Measurements from ENCODE around the gene OBP2A.

The OBP2A gene

DNA sequence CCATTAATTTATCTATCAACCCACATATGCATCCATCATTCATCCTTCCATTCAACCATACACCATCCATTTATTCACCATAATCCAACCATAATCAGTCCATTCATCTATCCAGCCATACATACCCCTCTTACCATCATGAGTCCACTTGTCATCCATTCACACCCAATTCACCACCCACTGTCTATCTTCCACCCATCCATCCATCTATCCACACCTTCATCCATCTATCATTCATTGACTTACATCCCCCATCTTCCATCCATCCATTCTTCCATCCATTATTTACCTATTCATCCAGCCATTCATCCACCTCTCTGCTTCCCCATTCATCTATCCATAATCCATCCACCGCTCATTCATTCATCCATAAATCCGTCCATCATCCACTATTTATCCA, 33.4 kb downstream of the OBP2A start:
- Histone ChIP-seq H3K9ac (no peak overlapping the region), H3K36me3 (ENCODE audit: control insufficient read depth, insufficient read depth, low read length) (no peaks in the 10 kb centered on the region), H3K27ac (no peak overlapping the region), H3K9me3 (ENCODE audit: control insufficient read depth, low read length) (no peaks in the 10 kb centered on the region), H2AFZ (no peak overlapping the region), H3K4me2 (ENCODE audit: low read length) (no peak overlapping the region), H3K4me3 (ENCODE audit: low read depth, low read length) (no peak overlapping the region), H3K4me1 (no peaks in the 10 kb centered on the region), H3K27me3 (ENCODE audit: control insufficient read depth, insufficient read depth, low read length) (no peaks in the 10 kb centered on the region), H3K79me2 (no peaks in the 10 kb centered on the region)
- TF ChIP-seq, protein P1, sequence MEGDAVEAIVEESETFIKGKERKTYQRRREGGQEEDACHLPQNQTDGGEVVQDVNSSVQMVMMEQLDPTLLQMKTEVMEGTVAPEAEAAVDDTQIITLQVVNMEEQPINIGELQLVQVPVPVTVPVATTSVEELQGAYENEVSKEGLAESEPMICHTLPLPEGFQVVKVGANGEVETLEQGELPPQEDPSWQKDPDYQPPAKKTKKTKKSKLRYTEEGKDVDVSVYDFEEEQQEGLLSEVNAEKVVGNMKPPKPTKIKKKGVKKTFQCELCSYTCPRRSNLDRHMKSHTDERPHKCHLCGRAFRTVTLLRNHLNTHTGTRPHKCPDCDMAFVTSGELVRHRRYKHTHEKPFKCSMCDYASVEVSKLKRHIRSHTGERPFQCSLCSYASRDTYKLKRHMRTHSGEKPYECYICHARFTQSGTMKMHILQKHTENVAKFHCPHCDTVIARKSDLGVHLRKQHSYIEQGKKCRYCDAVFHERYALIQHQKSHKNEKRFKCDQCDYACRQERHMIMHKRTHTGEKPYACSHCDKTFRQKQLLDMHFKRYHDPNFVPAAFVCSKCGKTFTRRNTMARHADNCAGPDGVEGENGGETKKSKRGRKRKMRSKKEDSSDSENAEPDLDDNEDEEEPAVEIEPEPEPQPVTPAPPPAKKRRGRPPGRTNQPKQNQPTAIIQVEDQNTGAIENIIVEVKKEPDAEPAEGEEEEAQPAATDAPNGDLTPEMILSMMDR (IDR thresholded peaks at IDR 0.05), result no peak

- H3K9ac ChIP-seq, result no peak overlapping the region
- no peaks in the 10 kb centered on the region for H3K36me3 ChIP-seq (ENCODE audit: control insufficient read depth, insufficient read depth, low read length)
- H3K79me2 ChIP-seq, result no peaks in the 10 kb centered on the region
- no peaks in the 10 kb centered on the region for H3K27me3 ChIP-seq (ENCODE audit: control insufficient read depth, insufficient read depth, low read length)
- no peak overlapping the region for H3K4me3 ChIP-seq (ENCODE audit: low read depth, low read length)
- no peak overlapping the region for H3K4me2 ChIP-seq (ENCODE audit: low read length)
- H3K4me1 ChIP-seq, result no peaks in the 10 kb centered on the region
- no peak overlapping the region for H2AFZ ChIP-seq
- H3K9me3 ChIP-seq (ENCODE audit: control insufficient read depth, low read length), result no peaks in the 10 kb centered on the region
- H3K27ac ChIP-seq, result no peak overlapping the region
- TF ChIP-seq, protein P1 (IDR thresholded peaks at IDR 0.05), result no peak
These were observed 34.1 kb downstream of the OBP2A start for GRCh38 chr9:135579889-135580660.

DNA sequence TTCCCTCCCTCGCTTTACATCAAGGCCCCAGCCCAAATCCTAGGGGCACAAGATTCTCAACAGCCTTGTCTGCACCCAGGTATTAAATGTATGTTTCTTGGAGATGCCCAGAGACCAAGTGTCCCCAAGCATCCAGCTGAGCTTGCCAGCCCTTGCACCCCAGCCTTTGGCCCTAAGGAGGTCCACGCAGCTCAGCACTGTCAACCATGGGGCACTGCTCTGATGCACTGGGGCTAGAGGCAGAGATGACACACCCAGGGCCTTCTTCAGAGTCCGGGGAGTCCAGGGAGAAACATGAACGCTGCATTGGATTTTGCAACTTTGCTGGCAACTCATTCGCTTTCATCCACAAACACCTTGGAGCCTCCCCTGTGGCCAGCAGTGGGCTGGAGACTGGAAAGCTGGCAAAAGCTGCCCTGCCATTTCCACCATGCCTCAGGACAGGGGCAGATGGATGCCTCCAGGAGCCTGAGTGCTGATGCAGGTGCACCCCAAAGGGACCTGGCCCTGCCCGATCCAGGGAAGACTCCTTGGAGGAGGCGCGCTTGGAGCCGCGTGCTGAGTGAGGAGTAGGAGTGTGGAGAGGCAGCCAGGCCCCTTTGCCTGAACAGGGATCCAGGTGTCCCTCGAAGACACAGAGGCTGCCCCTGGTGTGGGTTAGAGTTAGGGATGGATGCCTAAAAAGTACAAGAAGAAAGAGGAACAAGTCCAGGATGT, 34.9 kb downstream of the OBP2A start:
- H2AFZ ChIP-seq, result no peak overlapping the region
- H3K36me3 ChIP-seq (ENCODE audit: control insufficient read depth, insufficient read depth, low read length), result no peaks in the 10 kb centered on the region
- no peak overlapping the region for H3K27ac ChIP-seq
- H3K9me3 ChIP-seq (ENCODE audit: control insufficient read depth, low read length), result no peaks in the 10 kb centered on the region
- no peak overlapping the region for H3K9ac ChIP-seq
- no peak overlapping the region for H3K4me2 ChIP-seq (ENCODE audit: low read length)
- H3K27me3 ChIP-seq (ENCODE audit: control insufficient read depth, insufficient read depth, low read length), result no peaks in the 10 kb centered on the region
- no peaks in the 10 kb centered on the region for H3K4me1 ChIP-seq
- no peak overlapping the region for H3K4me3 ChIP-seq (ENCODE audit: low read depth, low read length)
- TF ChIP-seq, protein P1 (IDR thresholded peaks at IDR 0.05), result no peak
- no peaks in the 10 kb centered on the region for H3K79me2 ChIP-seq

DNA sequence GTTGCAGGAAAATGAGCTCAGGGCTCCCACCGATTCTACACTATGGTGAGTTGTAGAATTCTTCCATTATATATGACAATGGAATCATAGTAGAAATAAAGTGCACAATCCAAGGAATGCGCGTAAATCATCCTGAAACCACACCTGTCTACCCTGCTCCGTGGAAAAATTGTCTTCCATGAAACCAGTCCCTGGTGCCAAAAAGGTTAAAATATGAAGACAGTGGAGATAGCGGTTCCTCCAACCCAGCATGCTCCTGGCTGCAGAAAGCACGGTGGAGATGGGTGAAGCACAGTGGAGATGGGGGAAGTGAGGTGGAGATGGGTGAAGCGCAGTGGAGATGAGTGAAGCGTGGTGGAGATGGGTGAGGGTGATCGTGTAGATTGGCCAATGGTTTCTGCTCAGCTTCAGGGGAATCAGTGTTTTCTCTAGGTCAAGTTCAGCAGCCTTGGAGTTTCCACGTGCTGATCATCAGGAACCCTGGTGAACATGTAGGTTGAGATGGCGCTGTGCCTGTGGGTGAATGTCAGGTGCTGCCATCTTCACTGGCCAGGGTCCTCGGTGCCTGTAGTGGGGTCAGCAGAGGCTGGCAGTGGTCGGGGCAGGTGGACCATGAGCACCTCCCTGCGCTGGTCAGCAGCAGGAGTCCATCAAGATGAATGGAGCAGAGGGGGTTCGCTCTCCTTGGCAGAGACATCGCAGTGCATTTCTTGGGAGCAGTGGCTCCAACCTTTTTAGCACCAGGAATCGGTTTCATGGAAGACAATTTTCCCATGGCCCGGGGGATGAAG, 35.9 kb downstream of the OBP2A start:
- Histone ChIP-seq H3K4me2 (ENCODE audit: low read length) (no peak overlapping the region), H3K79me2 (no peaks in the 10 kb centered on the region), H2AFZ (no peak overlapping the region), H3K4me3 (ENCODE audit: low read depth, low read length) (no peak overlapping the region), H3K36me3 (ENCODE audit: control insufficient read depth, insufficient read depth, low read length) (no peaks in the 10 kb centered on the region), H3K27me3 (ENCODE audit: control insufficient read depth, insufficient read depth, low read length) (no peaks in the 10 kb centered on the region), H3K9me3 (ENCODE audit: control insufficient read depth, low read length) (no peaks in the 10 kb centered on the region), H3K27ac (no peak overlapping the region), H3K4me1 (no peaks in the 10 kb centered on the region), H3K9ac (no peak overlapping the region)
- TF ChIP-seq, protein P1 (IDR thresholded peaks at IDR 0.05), result no peak
